ENCODE measurements around the gene RBM15B.

RBM15B gene

GRCh38 chr3:51393564-51393963 is 2.5 kb downstream of the RBM15B start:
- no peak for TF ChIP-seq GATA2 (IDR thresholded peaks at IDR 0.05; ENCODE audit: low read depth, low read length)
- no peak for TF ChIP-seq GATA3 (IDR thresholded peaks at IDR 0.05; ENCODE audit: low read depth, low read length)

GRCh38 chr3:51394541-51394940 is 3.5 kb downstream of the RBM15B start:
- TF ChIP-seq GATA2 (IDR thresholded peaks at IDR 0.05; ENCODE audit: low read depth, low read length) (no peak), GATA3 (IDR thresholded peaks at IDR 0.05; ENCODE audit: low read depth, low read length) (no peak)

GRCh38 chr3:51395493-51396213 is 4.6 kb downstream of the RBM15B start:
- TF ChIP-seq GATA3 (IDR thresholded peaks at IDR 0.05; ENCODE audit: low read depth, low read length) (no peak), GATA2 (IDR thresholded peaks at IDR 0.05; ENCODE audit: low read depth, low read length) (no peak)

DNA sequence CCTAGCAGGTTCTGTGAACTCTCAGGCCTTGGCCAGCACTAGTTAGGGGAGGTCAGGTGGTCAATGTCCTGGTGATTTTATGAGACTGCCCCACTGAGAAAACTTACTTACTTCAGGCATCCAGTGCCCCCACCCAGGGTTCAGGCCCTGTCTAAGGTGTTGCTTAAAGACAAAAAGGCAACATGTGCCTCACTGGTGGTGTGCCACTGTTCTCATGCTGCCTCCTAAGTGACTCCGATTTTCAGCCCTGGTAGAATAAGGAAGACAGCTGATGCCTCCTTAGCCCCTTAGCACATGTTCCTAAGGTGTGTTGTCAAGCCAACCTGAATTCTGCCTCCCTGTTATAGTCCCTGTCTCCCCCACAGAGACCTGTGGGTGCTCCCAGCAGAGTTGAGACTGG is 5.3 kb downstream of the RBM15B start:
- TF ChIP-seq GATA2 (IDR thresholded peaks at IDR 0.05; ENCODE audit: low read depth, low read length) (no peak), GATA3 (IDR thresholded peaks at IDR 0.05; ENCODE audit: low read depth, low read length) (no peak)

- no peak for TF ChIP-seq GATA3 (IDR thresholded peaks at IDR 0.05; ENCODE audit: low read depth, low read length)
- no peak for TF ChIP-seq GATA2 (IDR thresholded peaks at IDR 0.05; ENCODE audit: low read depth, low read length)
Observed at GRCh38 chr3:51397392-51397791, 6.3 kb downstream of the RBM15B start.

DNA sequence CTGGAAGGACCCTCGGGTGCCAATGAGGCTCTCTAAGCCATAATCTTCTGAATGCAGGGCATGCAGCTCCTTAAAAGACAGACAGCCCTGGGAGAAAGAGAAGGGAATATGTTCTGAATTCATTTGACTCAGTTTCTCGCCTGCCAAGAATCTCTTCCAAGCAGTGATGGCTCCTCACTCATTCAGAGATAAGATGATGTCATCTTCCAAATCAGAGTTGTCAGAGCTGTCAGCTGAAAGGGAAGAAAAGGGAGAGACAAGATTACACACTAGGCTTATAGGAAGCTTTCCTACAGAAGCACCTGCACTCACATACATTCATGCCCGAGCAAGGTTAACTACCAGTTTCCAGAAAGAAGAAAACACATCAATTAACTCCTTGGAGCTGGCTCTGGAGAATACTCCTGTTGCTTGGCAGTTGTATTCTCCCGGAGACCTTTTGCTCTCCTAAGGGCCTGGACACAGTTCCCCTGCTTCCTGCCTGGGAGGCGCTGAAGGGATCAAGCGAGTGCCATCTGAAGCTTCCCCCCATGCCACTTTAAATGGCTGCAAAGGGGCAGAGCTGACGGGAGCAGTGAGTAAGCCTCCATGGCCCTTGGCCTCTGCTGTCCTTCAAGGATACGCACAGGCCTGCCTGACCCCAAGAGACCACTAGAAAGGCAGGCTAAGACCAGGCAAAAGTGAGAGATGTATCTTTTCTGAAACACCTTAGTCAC is 7.7 kb downstream of the RBM15B start:
- TF ChIP-seq GATA2 (IDR thresholded peaks at IDR 0.05; ENCODE audit: low read depth, low read length) (no peak), GATA3 (IDR thresholded peaks at IDR 0.05; ENCODE audit: low read depth, low read length) (no peak)

GRCh38 chr3:51400166-51400565 is 9.1 kb downstream of the RBM15B start:
- TF ChIP-seq GATA2 (IDR thresholded peaks at IDR 0.05; ENCODE audit: low read depth, low read length): no peak
- no peak for TF ChIP-seq GATA3 (IDR thresholded peaks at IDR 0.05; ENCODE audit: low read depth, low read length)

DNA sequence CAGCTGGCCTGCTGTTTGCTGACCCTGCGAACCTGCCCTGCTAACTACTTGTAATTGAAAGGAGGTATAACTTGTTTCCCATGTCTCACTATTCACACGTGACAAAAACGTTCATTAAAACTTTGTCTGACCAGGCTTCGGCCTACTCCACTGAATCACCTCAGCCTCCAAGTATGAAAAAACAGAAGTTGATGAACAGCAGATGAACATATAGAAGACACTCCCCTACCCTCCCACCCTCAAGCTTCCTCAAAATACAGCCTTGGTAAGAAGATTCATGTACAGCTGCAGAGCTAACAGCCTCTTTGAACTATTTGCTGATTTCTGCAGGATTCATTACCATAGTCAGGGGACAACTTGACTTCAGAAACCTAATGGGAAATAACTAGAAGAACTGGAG is 10.7 kb downstream of the RBM15B start:
- TF ChIP-seq GATA3 (IDR thresholded peaks at IDR 0.05; ENCODE audit: low read depth, low read length) (no peak), GATA2 (IDR thresholded peaks at IDR 0.05; ENCODE audit: low read depth, low read length) (no peak)

GRCh38 chr3:51403675-51404074 is 12.6 kb downstream of the RBM15B start:
- TF ChIP-seq GATA3 (IDR thresholded peaks at IDR 0.05; ENCODE audit: low read depth, low read length) (no peak), GATA2 (IDR thresholded peaks at IDR 0.05; ENCODE audit: low read depth, low read length) (no peak)

DNA sequence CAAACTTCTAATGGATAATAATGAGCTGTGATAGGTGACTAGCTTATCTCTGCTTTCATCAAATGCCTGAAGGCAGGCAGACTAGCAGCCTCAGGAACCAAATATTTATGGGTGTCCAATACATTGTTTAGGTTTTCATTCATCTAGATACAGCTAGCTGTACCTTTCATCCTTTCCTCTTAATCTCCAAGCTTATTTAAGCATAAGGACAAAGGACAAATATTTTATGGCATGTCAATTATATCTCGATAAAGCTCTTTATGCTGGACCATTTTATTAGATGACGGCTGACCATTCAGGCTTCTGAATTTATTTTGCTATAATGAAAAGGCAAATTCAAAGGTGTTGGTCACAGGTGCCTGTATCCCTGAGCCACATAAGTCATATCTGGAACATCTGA is 16.9 kb downstream of the RBM15B start:
- no peak for TF ChIP-seq GATA2 (IDR thresholded peaks at IDR 0.05; ENCODE audit: low read depth, low read length)
- no peak for TF ChIP-seq GATA3 (IDR thresholded peaks at IDR 0.05; ENCODE audit: low read depth, low read length)

GRCh38 chr3:51408813-51409212 is 17.7 kb downstream of the RBM15B start:
- TF ChIP-seq GATA2 (IDR thresholded peaks at IDR 0.05; ENCODE audit: low read depth, low read length) (no peak), GATA3 (IDR thresholded peaks at IDR 0.05; ENCODE audit: low read depth, low read length) (no peak)

DNA sequence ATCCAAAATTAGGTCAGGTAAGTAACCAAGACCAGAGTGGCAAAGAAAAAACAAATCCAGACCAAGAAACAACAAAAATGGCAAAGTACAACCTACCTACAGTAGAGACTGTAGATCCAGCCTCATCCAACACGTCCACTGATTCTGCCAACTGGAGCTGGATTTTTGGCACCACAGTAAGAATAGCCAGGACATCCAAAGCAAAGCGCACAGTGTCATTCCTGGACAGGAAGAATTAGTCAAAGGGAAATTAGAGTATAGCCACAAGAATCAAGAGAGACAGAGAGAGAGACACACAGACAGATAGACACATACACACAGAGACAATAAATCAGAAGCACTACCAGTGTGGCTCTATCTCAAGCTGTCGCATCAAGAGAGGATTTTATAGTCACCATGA is 31.1 kb downstream of the RBM15B start:
- no peak for TF ChIP-seq GATA3 (IDR thresholded peaks at IDR 0.05; ENCODE audit: low read depth, low read length)
- TF ChIP-seq GATA2 (IDR thresholded peaks at IDR 0.05; ENCODE audit: low read depth, low read length): no peak

DNA sequence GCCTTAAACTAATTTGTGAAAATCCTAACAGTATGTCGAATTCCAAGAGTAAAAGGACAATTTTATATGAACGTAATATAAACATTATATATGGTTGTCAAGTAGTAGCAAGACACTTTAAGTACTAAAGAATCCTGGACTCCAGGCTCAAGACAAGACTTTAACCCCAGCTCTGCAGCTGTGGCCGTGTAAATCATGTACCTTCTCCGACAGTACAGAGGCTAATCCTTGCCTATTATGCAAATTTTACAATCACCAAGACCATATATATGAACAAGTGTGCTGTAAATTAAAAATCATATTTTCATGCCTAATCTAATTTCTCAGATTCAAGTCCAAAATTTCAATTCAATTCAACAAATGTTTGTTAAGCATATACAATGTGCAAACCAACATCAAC is 35.8 kb downstream of the RBM15B start:
- TF ChIP-seq GATA3 (IDR thresholded peaks at IDR 0.05; ENCODE audit: low read depth, low read length): no peak
- no peak for TF ChIP-seq GATA2 (IDR thresholded peaks at IDR 0.05; ENCODE audit: low read depth, low read length)

GRCh38 chr3:51429138-51429537 is 38.1 kb downstream of the RBM15B start:
- TF ChIP-seq GATA2 (IDR thresholded peaks at IDR 0.05; ENCODE audit: low read depth, low read length): no peak
- no peak for TF ChIP-seq GATA3 (IDR thresholded peaks at IDR 0.05; ENCODE audit: low read depth, low read length)

DNA sequence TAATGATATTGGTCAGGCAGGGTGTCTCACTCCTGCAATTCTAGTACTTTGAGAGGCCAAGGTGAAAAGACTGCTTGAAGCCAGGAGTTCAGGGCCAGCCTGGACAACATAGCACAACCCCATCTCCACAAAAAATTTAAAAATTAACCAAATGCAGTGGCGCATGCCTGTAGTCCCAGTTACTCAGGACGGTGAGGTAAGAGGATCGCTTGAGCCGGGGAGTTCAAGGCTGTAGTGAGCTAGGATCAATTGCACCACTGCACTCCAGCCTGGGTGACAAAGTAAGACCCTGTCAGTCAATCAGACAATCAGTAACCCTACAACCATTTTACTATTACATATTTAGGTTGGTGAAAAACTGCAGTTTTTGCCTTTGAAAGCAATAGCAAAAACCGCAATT is 43.0 kb downstream of the RBM15B start:
- TF ChIP-seq GATA2 (IDR thresholded peaks at IDR 0.05; ENCODE audit: low read depth, low read length) (no peak), GATA3 (IDR thresholded peaks at IDR 0.05; ENCODE audit: low read depth, low read length) (no peak)

Data from SH-SY5Y (cell line).